C4-2B (cell line): Measurements from ENCODE around the gene IL1R2.

Source experiments
- CTCF ChIP-seq: fragments of 450-650 bp; conservative IDR thresholded peaks from 2 replicates; pipeline ENCODE4 v1.5.1; 2017; ENCODE audit warnings: mild to moderate bottlenecking
- ZFX ChIP-seq: fragments of 450-650 bp; IDR thresholded peaks from 2 replicates; pipeline ENCODE4 v1.6.1; 2017

GRCh38 chr2:102049756-102050443, 58.1 kb downstream of the IL1R2 start:
- no peak for TF ChIP-seq CTCF
- TF ChIP-seq ZFX = no peak
